Nephron (organoid): ENCODE measurements around the gene RALGDS.
"Not testable (repeated sequence)": the region's sequence is repeated elsewhere in the genome, so short reads cannot be mapped to it uniquely, and the experiment has no call there.

ENCODE experiments used
- H3K27ac Mint-ChIP-seq, 3 experiments: 2 replicates each; pipeline ENCODE4 v1.8.0; 2020; ENCODE audit warnings: mixed read lengths in 3 of 3, mild to moderate bottlenecking in 2 of 3, moderate library complexity in 1 of 3
- H3K27me3 Mint-ChIP-seq: 2 replicates; pipeline ENCODE4 v1.8.0; 2021; ENCODE audit warnings: low read depth, mild to moderate bottlenecking, moderate library complexity, mixed read lengths
- H3K36me3 Mint-ChIP-seq: 2 replicates; pipeline ENCODE4 v1.8.0; 2020; ENCODE audit warnings: low read depth, mixed read lengths
- H3K4me1 Mint-ChIP-seq: 2 replicates; pipeline ENCODE4 v1.8.0; 2020; ENCODE audit warnings: mixed read lengths
- H3K4me3 Mint-ChIP-seq, 3 experiments: 2 replicates each; pipeline ENCODE4 v1.8.0; 2020; ENCODE audit warnings: mild to moderate bottlenecking in 3 of 3, mixed read lengths in 3 of 3, moderate library complexity in 2 of 3
- H3K9me3 Mint-ChIP-seq: 2 replicates; pipeline ENCODE4 v1.8.0; 2020; ENCODE audit warnings: mixed read lengths
- CTCF ChIP-seq, 3 experiments: fragments of 200-600 bp; sonication (generic); IDR thresholded peaks; one replicate each; pipeline ENCODE4 v1.5.0; 2021; ENCODE audit warnings: antibody characterized with exemption in 3 of 3; ENCODE audit not compliant: unreplicated experiment in 3 of 3

The RALGDS gene

GRCh38 chr9:133071484-133072150 is 49.4 kb downstream of the RALGDS start:
- H3K27me3 Mint-ChIP-seq = no peaks in the 10 kb centered on the region
- no peak overlapping the region for H3K27ac Mint-ChIP-seq
- peaks cover 15% of the 10 kb centered on the region for H3K36me3 Mint-ChIP-seq
- no peak for TF ChIP-seq CTCF (IDR thresholded peaks at IDR 0.05; ENCODE audit: unreplicated experiment in 3 of 3)
- H3K4me1 Mint-ChIP-seq = peaks cover 19% of the 10 kb centered on the region
- no peak overlapping the region for H3K4me3 Mint-ChIP-seq
- H3K9me3 Mint-ChIP-seq = no peaks in the 10 kb centered on the region

- Mint-ChIP-seq H3K36me3 (peaks cover 15% of the 10 kb centered on the region), H3K4me1 (peaks cover 13% of the 10 kb centered on the region)
- H3K4me3 Mint-ChIP-seq, H3K27ac Mint-ChIP-seq, H3K9me3 Mint-ChIP-seq, H3K27me3 Mint-ChIP-seq: not testable (repeated sequence)
Measured at GRCh38 chr9:133070985-133071384, 50.1 kb downstream of the RALGDS start.

GRCh38 chr9:133070500-133070961 is 50.5 kb downstream of the RALGDS start:
- H3K4me1 Mint-ChIP-seq, H3K9me3 Mint-ChIP-seq, H3K27ac Mint-ChIP-seq, H3K4me3 Mint-ChIP-seq, H3K27me3 Mint-ChIP-seq: not testable (repeated sequence)
- peaks cover 15% of the 10 kb centered on the region for H3K36me3 Mint-ChIP-seq

- H3K27me3 Mint-ChIP-seq, H3K4me1 Mint-ChIP-seq, H3K4me3 Mint-ChIP-seq, H3K27ac Mint-ChIP-seq, H3K9me3 Mint-ChIP-seq: not testable (repeated sequence)
- peaks cover 15% of the 10 kb centered on the region for H3K36me3 Mint-ChIP-seq
Measured at GRCh38 chr9:133068431-133068830, 52.6 kb downstream of the RALGDS start.

GRCh38 chr9:133067813-133068212 is 53.2 kb downstream of the RALGDS start:
- no peak for TF ChIP-seq CTCF (IDR thresholded peaks at IDR 0.05; ENCODE audit: unreplicated experiment in 3 of 3)
- H3K9me3 Mint-ChIP-seq = no peaks in the 10 kb centered on the region

GRCh38 chr9:133067006-133067405 is 54.0 kb downstream of the RALGDS start:
- no peaks in the 10 kb centered on the region for H3K9me3 Mint-ChIP-seq
- no peak overlapping the region for H3K27ac Mint-ChIP-seq
- TF ChIP-seq CTCF (IDR thresholded peaks at IDR 0.05; ENCODE audit: unreplicated experiment in 3 of 3) = no peak
- no peaks in the 10 kb centered on the region for H3K27me3 Mint-ChIP-seq
- no peaks in the 10 kb centered on the region for H3K4me1 Mint-ChIP-seq
- no peak overlapping the region for H3K4me3 Mint-ChIP-seq
- H3K36me3 Mint-ChIP-seq = peaks cover 12% of the 10 kb centered on the region

More at GRCh38 chr9:133067813-133068212, 53.2 kb downstream of the RALGDS start:
- Mint-ChIP-seq H3K4me3 (no peak overlapping the region), H3K36me3 (peaks cover 15% of the 10 kb centered on the region), H3K27me3 (no peaks in the 10 kb centered on the region), H3K27ac (no peak overlapping the region), H3K4me1 (no peaks in the 10 kb centered on the region)

- H3K27ac Mint-ChIP-seq = no peak overlapping the region
- no peak for TF ChIP-seq CTCF (IDR thresholded peaks at IDR 0.05; ENCODE audit: unreplicated experiment in 3 of 3)
- H3K36me3 Mint-ChIP-seq = peaks cover 8% of the 10 kb centered on the region
- H3K4me3 Mint-ChIP-seq = no peak overlapping the region
- no peaks in the 10 kb centered on the region for H3K9me3 Mint-ChIP-seq
- no peaks in the 10 kb centered on the region for H3K4me1 Mint-ChIP-seq
- H3K27me3 Mint-ChIP-seq = no peaks in the 10 kb centered on the region
Measured at GRCh38 chr9:133066181-133066983, 54.7 kb downstream of the RALGDS start.
